Measurements from ENCODE around the gene GNB4. TPM values are rescaled to one million over a fixed set of nuclear protein-coding genes. Genes with fewer than 3 reads are reported as not detected.

The GNB4 gene
- total and polyA plus RNA-seq, 9 of the 15 experiments (the other 6 are each of a cell fraction or from before 2014, with no cell fraction given) = 6.8 to 36.7 (median 21.4) TPM

- Histone ChIP-seq H3K4me1 (replicated peaks in 1 of 2; ENCODE audit: control insufficient read depth in 2 of 2, insufficient read depth in 2 of 2, low read length in 2 of 2) (peaks cover 11 to 19% of the 10 kb centered on the region in 2 experiments; a peak in 4 of 5 replicates), H3K27me3 (ENCODE audit: control insufficient read depth in 2 of 2, insufficient read depth in 2 of 2, low read length in 2 of 2) (no peaks in the 10 kb centered on the region), H4K20me1 (replicated peaks; ENCODE audit: control insufficient read depth, insufficient read depth, low read length) (no peaks in the 10 kb centered on the region; the same call in 1 of the 2 replicates), H3K9ac (ENCODE audit: insufficient read depth in 1 of 2, low read depth in 2 of 2, low read length in 2 of 2) (no peak overlapping the region), H3K9me3 (replicated peaks; ENCODE audit: control insufficient read depth, insufficient read depth, low read depth, low read length) (no peaks in the 10 kb centered on the region), H3K4me2 (ENCODE audit: insufficient read depth, low read length) (no peak overlapping the region), H2AFZ (ENCODE audit: low read depth, low read length) (no peak overlapping the region), H3K36me3 (ENCODE audit: control insufficient read depth, insufficient read depth, low read length) (peaks cover 7% of the 10 kb centered on the region; the same call in 2 of the 3 replicates), H3K4me3 (no peak overlapping the region), H3K9me1 (ENCODE audit: control insufficient read depth, insufficient read depth, low read length) (no peaks in the 10 kb centered on the region), H3K79me2 (ENCODE audit: control insufficient read depth, insufficient read depth, low read length) (peaks cover 66% of the 10 kb centered on the region), H3K27ac (ENCODE audit: extremely low read depth, low read depth, low read length) (no peak overlapping the region)
- POLR2A ChIA-PET = interaction anchor here (0.5 kb wide), 1 partner anchor 159 kb away, joined by 3 read pairs; no protein-coding TSS in a partner anchor
- peak; percentile 91 for TF ChIP-seq ZNF121 (CRISPR knock-in tag; conservative IDR thresholded peaks at IDR 0.05)
- peak; percentile 54 for TF ChIP-seq RBM25 (IDR thresholded peaks at IDR 0.05; ENCODE audit: low read depth, low read length, severe bottlenecking)
- TF ChIP-seq ZNF668 (CRISPR knock-in tag; IDR thresholded peaks at IDR 0.05) = no peak
- ATAC-seq (no peak), FAIRE-seq (no peak), DNase-seq (ENCODE audit: extremely low read depth in 1 of 4, low spot score in 3 of 4) (no peak)
- CTCF ChIA-PET (ENCODE audit: low intra/inter-chr PET ratio) = interaction anchor here (0.6 kb wide), 1 partner anchor 111 kb away, joined by 3 read pairs; no protein-coding TSS in a partner anchor
- WGBS (ENCODE audit: insufficient coverage, low coverage, missing lambda C conversion rate) = 49% methylated on average over 5 of the region's 6 CpGs
- BruUV-seq (replicated peaks) = no TSS peak
- in situ Hi-C loops (cut with MboI) (loop anchor here (25.0 kb wide), 1 partner anchor 1165 kb away; the partner anchor contains the start of gene TTC14), intact Hi-C loops (cut with micrococcal nuclease) (no loop called here)
Measured at GRCh38 chr3:179447251-179447650, 4.0 kb downstream of the GNB4 start.

- no peaks in the 10 kb centered on the region for H3K27me3 ChIP-seq (ENCODE audit: control insufficient read depth in 2 of 2, insufficient read depth in 2 of 2, low read length in 2 of 2)
- no peak for ATAC-seq
- ChIA-PET POLR2A (no interaction called here), CTCF (ENCODE audit: low intra/inter-chr PET ratio) (interaction anchor here (0.6 kb wide), 1 partner anchor 118 kb away, joined by 3 read pairs; no protein-coding TSS in a partner anchor)
- H3K36me3 ChIP-seq (ENCODE audit: control insufficient read depth, insufficient read depth, low read length) = peaks cover 7% of the 10 kb centered on the region; the same call in 2 of the 3 replicates
- no peak overlapping the region for H2AFZ ChIP-seq (ENCODE audit: low read depth, low read length)
- H3K9me1 ChIP-seq (ENCODE audit: control insufficient read depth, insufficient read depth, low read length) = no peaks in the 10 kb centered on the region
- no TSS peak for BruUV-seq (replicated peaks)
- no peak overlapping the region for H3K9ac ChIP-seq (ENCODE audit: insufficient read depth in 1 of 2, low read depth in 2 of 2, low read length in 2 of 2)
- no peak overlapping the region for H3K4me3 ChIP-seq
- H3K4me2 ChIP-seq (ENCODE audit: insufficient read depth, low read length) = no peak overlapping the region
- H3K4me1 ChIP-seq (replicated peaks in 1 of 2; ENCODE audit: control insufficient read depth in 2 of 2, insufficient read depth in 2 of 2, low read length in 2 of 2) = peaks cover 8 to 12% of the 10 kb centered on the region in 2 experiments; a peak in 4 of 5 replicates
- H4K20me1 ChIP-seq (replicated peaks; ENCODE audit: control insufficient read depth, insufficient read depth, low read length) = no peaks in the 10 kb centered on the region; the same call in 1 of the 2 replicates
- H3K79me2 ChIP-seq (ENCODE audit: control insufficient read depth, insufficient read depth, low read length) = peaks cover 66% of the 10 kb centered on the region
- WGBS (ENCODE audit: insufficient coverage, low coverage, missing lambda C conversion rate) = 42% methylated on average over 7 of the region's 7 CpGs
- TF ChIP-seq, protein P1, sequence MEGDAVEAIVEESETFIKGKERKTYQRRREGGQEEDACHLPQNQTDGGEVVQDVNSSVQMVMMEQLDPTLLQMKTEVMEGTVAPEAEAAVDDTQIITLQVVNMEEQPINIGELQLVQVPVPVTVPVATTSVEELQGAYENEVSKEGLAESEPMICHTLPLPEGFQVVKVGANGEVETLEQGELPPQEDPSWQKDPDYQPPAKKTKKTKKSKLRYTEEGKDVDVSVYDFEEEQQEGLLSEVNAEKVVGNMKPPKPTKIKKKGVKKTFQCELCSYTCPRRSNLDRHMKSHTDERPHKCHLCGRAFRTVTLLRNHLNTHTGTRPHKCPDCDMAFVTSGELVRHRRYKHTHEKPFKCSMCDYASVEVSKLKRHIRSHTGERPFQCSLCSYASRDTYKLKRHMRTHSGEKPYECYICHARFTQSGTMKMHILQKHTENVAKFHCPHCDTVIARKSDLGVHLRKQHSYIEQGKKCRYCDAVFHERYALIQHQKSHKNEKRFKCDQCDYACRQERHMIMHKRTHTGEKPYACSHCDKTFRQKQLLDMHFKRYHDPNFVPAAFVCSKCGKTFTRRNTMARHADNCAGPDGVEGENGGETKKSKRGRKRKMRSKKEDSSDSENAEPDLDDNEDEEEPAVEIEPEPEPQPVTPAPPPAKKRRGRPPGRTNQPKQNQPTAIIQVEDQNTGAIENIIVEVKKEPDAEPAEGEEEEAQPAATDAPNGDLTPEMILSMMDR (IDR thresholded peaks at IDR 0.05 in 2 of 3, conservative IDR thresholded peaks at IDR 0.05 in 1 of 3; ENCODE audit: insufficient read depth in 2 of 3, low read depth in 1 of 3, low read length in 3 of 3) = peak; percentile 23 to 36 (median 28); a peak in 3 of 6 replicates
- no peak for TF ChIP-seq POLR2A (conservative IDR thresholded peaks at IDR 0.05)
- peak; percentile 41 to 54 for TF ChIP-seq RAD21 (CRISPR knock-in tag; conservative IDR thresholded peaks at IDR 0.05 in 1 of 2, IDR thresholded peaks at IDR 0.05 in 1 of 2)
- TF ChIP-seq, protein P2, sequence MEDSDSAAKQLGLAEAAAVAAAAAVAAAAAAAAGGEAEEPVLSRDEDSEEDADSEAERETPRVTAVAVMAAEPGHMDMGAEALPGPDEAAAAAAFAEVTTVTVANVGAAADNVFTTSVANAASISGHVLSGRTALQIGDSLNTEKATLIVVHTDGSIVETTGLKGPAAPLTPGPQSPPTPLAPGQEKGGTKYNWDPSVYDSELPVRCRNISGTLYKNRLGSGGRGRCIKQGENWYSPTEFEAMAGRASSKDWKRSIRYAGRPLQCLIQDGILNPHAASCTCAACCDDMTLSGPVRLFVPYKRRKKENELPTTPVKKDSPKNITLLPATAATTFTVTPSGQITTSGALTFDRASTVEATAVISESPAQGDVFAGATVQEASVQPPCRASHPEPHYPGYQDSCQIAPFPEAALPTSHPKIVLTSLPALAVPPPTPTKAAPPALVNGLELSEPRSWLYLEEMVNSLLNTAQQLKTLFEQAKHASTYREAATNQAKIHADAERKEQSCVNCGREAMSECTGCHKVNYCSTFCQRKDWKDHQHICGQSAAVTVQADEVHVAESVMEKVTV (CRISPR knock-in tag; IDR thresholded peaks at IDR 0.05) = no peak
- in situ Hi-C loops (cut with MboI) (loop anchor here (25.0 kb wide), 1 partner anchor 1166 kb away; the partner anchor contains the start of gene TTC14), intact Hi-C loops (cut with micrococcal nuclease) (no loop called here)
- FAIRE-seq = no peak
- H3K27ac ChIP-seq (ENCODE audit: extremely low read depth, low read depth, low read length) = no peak overlapping the region
- peak in 1 of 4 experiments; percentile 36 for DNase-seq (ENCODE audit: extremely low read depth in 1 of 4, low spot score in 3 of 4)
- no peaks in the 10 kb centered on the region for H3K9me3 ChIP-seq (replicated peaks; ENCODE audit: control insufficient read depth, insufficient read depth, low read depth, low read length)
Measured at GRCh38 chr3:179446501-179446900, 4.8 kb downstream of the GNB4 start.

Measured in K562 (cell line).